DND-41 (cell line): ENCODE results near the gene IFT74.

Experiments used
- EZH2 ChIP-seq: IDR thresholded peaks from 3 replicates; pipeline ENCODE4 v1.6.1; 2012; ENCODE audit warnings: borderline replicate concordance, low read depth, mild to moderate bottlenecking, moderate library complexity, low read length, inconsistent platforms; ENCODE audit not compliant: severe bottlenecking
- TF ChIP-seq, protein P1 (sequence below): IDR thresholded peaks from 2 replicates; pipeline ENCODE4 v1.5.1; 2012; ENCODE audit warnings: borderline replicate concordance, low read length, moderate library complexity, mild to moderate bottlenecking; ENCODE audit not compliant: poor library complexity, severe bottlenecking; ENCODE audit errors: extremely low read depth

DNA sequence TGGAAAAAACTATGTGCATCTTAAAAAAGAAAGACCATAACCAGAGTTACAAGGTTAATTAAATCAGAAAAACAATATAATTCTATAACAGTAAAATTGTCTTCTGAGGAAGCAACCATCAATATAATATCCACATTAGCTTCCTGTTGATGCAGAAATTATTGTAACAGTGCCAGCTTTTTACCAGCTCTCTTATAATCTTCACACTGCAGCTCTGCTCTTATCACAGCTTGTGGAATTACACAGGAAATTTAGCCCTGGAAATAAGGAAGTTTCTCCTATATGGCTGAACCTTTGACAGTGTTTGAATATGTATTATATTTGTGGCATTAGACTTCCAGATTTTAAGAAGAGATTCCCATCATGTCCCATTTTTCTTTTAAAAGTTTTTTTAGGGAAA, 103.7 kb downstream of the IFT74 start:
- TF ChIP-seq, protein P1, sequence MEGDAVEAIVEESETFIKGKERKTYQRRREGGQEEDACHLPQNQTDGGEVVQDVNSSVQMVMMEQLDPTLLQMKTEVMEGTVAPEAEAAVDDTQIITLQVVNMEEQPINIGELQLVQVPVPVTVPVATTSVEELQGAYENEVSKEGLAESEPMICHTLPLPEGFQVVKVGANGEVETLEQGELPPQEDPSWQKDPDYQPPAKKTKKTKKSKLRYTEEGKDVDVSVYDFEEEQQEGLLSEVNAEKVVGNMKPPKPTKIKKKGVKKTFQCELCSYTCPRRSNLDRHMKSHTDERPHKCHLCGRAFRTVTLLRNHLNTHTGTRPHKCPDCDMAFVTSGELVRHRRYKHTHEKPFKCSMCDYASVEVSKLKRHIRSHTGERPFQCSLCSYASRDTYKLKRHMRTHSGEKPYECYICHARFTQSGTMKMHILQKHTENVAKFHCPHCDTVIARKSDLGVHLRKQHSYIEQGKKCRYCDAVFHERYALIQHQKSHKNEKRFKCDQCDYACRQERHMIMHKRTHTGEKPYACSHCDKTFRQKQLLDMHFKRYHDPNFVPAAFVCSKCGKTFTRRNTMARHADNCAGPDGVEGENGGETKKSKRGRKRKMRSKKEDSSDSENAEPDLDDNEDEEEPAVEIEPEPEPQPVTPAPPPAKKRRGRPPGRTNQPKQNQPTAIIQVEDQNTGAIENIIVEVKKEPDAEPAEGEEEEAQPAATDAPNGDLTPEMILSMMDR, result no peak
- no peak for TF ChIP-seq EZH2
